ENCODE results near the gene NOTCH4.
"Not testable (repeated sequence)": the region's sequence is repeated elsewhere in the genome, so short reads cannot be mapped to it uniquely, and the experiment has no call there.

NOTCH4 gene

DNA sequence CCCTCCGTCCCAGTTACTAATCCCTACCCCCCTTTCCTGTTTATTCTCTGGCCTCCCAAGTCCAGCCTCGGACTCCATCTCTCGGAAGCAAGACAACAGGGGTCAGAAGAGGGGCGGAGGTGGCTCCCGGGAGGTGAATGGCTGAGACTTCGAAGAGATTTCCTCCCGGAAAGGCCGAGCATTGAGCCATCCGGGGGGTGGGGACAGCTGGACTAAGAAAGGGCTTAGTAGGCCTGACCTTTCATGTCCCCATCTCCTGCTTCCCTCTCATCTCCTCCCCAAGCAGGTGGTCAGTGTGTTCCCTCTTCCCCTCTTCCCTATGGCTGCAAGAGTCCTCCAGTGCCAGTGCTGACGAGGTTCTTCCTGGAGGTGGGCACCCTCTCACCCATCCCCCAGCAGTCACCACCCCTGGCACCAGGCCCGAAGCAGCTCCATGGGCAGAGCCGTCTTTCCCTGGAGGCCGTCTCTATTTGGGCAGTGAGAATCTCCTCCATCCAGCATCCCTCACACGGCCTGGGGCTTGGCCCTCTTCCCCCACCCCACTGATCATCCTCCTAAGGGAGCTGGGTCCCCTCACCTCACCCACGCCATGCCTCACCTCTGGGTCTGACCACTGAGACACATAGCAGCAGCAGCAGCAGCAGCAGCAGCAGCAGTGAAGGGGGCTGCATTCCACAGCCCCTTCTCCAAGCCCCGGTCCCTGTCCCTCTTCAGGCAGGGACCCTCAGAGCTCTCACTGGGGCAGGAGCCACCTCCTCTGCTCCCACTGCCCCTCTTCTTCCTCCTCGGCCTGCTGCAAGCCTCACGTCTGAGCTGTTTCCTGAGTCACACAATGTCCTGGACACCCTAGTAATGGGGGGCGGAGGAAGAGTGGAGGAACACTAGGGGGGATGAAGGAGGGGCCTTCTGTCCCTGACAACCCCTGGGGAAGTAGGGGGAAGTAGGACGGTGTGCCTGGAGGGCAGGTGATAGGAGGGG is at the start of gene NOTCH4:
Gene NOTCH4 (minus strand): TSS at position 810 of the 978 bp plus-strand sequence. CDS start 139 bp downstream, at position 671.
- no peak for DNase-seq

DNA sequence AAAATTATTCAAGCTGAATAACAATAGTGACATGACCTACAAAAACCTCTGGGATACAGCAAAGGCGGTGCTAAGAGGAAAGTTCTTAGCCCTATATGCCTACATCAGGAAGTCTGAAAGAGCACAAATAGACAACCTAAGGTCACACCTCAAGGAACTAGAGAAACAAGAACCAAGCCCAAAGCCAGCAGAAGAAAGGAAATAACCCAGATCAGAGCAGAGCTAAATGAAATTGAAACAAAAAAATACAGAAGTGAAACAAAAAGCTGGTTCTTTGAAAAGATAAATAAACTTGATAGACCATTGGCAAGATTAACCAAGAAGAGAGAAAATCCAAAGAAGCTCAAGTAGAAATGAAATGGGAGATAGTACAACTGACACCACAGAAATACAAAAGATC is 47.6 kb upstream of the NOTCH4 start:
- DNase-seq: peak; percentile 78

DNA sequence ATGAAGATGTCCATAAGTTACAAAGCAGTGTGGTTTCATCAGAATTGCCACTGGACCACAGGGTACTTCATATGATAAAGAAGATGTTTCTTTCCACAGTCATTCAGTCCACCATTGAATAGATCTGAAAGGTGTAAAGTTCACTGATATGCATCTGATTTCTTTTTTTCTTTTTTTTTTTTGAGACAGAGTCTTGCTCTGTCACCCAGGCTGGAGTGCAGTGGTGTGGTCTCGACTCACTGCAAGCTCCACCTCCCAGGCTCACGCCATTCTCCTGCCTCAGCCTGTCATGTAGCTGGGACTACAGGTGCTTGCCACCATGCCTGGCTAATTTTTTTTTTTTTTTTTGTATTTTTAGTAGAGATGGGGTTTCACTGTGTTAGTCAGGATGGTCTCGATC is 44.6 kb upstream of the NOTCH4 start:
- DNase-seq: not testable (repeated sequence)

DNA sequence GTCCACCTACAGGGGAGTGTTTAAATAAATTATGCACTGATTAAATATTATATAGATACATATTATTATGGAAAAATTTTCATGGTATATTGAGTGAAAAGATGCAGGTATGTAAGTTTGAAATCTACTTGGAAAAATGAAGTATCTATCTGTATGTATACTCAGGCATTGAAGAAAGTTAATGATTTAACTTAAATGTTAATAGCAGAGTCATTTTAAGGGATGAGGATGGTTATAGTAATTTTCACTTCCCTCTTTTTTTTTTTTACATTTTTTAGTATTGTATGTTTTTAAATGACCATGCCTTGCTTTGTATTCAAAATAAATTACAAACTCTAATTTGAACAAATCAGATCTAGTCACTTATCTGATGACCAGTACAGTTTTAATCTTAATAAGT is 43.2 kb upstream of the NOTCH4 start:
- DNase-seq: no peak

DNA sequence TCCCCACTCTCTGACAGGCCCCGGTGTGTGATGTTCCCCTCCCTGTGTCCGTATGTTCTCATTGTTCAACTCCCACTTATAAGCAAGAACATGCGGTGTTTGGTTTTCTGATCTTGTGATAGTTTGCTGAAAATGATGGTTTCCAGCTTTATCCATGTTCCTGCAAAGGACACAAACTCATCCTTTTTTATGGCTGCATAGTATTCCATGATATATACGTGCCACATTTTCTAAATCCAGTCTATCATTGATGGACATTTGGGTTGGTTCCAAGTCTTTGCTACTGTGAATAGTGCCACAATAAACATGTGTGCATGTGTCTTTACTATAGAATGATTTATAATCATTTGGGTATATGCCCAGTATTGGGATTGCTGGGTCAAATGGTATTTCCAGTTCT is 33.4 kb upstream of the NOTCH4 start:
- DNase-seq: not testable (repeated sequence)

DNA sequence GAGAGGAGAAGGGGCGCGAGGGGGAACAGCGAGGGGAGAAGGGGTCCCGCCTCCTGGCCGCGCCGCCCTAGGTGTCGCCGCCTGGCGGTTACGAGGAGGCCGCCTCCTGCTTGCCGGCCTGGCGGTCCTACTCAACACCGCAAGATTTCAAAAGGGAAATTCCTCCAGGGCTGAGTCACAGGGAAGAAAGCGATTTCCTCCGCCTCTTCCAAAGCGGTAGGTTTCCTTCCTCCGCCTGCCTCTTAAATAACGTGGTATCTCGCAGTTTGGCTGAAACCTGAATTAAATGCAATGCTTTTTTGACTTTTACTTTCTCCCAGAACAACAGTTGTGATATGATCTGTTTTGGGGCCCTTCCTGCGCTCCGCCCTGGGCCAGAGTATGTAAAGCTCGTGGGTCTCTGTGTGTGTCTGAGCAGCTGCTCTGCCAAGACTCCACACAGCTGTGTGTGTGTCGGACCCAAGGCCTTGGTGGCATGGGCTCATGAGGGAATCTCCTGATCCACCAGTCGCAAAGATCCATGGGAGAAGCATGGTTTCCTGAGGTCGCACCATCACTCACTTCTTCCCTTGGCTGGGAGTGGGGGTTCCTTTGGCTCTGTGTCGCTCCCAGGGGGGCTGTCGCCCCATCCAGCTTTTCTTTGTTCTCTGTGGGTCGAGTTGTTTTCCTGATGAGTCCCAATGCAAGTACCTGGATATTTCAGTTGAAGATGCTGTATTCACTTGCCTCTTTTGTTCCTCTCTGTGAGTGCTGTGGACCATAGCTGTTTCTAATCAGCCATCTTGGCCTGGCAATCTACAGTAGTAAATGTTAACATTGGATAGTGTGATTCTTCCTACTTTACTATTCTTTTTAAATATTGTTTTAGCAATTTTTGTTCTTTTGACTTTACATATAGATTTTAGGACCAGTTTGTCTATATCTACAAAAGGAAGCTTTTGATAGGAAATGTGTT is 31.6 kb upstream of the NOTCH4 start:
- peak; percentile 93 for DNase-seq

DNA sequence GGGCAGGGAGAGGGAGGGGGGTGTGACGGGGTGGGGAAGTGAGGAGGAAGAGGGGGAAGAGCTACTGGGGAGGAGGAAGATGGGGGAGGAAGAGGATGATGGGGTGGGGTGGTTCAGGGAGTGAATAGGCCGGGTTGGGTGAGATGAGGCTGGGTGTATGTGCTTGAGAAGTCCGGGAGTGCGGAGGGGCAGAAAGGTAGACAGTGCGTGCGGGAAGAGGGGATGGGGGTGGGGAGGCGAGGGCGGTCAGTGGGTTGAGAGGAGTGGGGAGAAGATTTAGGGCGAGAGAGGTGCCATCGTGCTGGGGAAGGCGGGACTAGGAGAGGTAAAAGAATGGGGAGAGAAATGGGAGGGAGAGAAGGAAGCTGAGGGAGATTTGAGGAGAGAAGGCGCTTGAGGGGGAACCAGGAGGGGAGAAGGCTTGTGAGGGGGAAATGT is 30.9 kb upstream of the NOTCH4 start:
- DNase-seq: no peak

DNA sequence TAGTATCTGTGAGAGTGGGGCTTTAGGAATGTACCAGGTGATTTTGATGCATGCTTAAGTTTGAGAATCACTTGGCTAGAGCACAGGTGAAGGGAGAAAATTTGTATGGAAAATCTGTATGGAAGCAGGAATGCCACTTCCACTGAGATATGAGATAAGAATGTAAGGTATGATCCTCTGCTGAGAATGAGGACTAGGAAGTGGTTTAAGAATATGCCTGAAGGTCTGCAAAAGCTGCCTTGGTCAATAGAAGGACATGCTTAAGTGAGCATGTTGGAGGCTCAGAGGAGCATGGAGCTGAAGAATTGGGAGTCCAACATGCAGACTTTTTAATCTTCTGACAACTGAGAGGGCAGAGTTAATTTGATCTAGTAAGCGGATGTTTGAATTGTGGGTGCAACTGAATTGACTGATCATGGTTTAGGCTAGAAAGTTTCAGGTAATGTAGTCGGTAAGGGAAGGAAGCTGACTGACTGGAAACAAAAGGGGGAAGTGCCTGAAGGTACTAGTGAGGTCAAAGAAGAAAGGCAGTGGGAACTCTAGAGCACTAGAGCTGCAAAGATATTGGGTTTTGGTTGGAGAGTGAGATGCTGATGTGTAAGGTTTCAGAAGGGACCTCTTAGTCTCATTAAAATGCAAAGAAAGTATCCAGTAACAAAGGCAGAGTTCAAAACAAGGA is 28.6 kb upstream of the NOTCH4 start:
- no peak for DNase-seq

DNA sequence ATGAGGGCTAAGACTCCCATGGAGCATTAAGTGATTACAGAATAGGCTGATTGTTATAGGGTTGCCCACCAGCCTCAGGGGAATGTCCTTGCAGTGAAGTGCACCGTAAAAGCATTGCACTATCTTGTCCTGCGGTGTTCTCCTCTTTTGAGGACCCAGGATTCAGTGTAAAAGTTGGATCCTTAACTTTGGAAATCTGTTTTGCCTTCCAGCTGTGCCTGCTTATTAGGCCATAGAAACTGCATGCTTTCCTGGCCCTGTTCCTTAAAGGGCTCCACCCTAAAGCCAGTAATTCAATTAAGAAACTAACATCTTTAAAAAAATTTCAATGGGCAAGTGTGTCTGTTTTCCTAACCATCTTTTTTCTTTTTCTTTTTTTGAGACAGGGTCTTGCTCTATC is 25.4 kb upstream of the NOTCH4 start:
- no peak for DNase-seq

DNA sequence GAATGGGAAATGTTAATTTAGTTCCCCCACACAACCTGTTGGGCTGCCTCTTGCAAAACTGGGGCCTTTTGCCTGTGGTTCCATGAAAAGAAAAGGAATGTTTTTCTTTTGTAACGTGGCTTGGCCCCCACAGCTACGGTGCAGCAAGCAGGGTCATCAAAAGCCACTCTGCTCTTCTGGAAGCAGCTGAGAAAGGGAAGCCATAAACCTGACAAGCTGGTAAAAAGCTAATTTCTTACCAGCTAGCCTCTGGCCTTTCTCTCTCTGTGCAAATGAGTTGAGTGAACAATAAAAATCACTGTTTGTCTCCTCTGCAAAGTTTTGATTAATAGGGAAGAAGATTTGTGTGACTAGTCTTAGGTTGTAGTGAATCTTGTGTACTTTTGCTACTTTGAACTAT is 23.5 kb upstream of the NOTCH4 start:
- no peak for DNase-seq

DNA sequence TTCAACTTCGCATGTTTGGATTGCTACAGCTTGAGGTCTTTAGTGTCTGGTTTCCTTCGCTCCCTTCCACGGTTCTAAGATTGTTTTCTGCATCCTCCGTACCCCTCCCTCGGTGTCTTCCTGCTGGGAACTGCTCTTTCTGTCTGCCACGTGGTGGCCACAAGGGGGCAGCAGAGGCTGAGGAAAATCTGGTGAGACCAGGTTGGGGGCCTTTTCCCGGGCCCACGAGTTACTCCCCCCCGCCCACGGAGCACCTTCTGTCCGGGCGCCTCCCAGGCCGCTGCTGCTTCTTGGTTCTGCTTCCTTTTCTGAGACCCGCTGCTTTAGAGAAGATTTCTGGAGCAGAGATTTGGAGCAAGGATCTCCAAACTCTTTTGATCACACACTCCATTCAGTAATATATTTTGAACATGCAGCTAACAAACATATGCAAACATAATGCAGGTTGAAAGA is 21.1 kb upstream of the NOTCH4 start:
- peak; percentile 68 for DNase-seq

DNA sequence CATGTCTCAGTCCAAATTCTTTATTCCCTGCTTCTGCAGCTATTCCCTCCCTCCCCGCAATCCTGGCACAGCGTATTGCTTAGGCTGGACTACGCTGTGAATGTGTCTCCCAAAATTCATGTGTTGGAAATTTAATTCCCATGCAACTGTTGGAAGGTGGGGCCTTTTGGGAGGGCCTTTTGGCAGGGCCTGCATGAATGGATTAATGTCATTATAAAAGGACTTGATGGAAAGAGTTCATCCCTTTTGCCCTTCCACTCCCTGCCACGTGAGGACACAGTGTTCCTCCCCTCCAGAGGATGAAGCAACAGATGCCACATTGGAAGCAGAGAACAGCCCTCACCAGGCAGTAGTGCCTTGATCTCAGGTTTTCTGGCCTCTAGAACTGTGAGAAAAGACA is 20.4 kb upstream of the NOTCH4 start:
- no peak for DNase-seq

DNA sequence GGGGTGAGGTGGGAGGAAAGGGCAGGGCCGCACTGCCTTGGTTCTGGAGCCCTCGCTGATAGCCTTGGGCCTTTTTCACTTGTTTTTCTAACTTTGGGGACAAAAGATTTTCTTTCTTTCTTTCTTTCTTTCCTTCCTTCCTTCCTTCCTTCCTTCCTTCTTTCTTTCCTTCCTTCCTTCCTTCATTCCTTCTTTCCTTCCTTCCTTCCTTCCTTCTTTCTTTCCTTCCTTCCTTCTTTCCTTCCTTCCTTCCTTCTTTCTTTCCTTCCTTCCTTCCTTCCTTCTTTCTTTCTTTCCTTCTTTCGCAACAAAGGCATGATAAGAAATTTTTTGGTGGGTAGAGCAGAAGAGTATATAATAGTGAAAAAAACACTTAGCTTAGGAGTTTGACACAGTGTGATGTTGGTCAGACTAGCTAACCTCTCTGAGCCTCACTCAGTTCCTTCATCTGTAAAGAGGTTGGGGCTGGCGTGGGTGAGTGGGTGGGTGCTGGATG is 18.5 kb upstream of the NOTCH4 start:
- not testable (repeated sequence) for DNase-seq

DNA sequence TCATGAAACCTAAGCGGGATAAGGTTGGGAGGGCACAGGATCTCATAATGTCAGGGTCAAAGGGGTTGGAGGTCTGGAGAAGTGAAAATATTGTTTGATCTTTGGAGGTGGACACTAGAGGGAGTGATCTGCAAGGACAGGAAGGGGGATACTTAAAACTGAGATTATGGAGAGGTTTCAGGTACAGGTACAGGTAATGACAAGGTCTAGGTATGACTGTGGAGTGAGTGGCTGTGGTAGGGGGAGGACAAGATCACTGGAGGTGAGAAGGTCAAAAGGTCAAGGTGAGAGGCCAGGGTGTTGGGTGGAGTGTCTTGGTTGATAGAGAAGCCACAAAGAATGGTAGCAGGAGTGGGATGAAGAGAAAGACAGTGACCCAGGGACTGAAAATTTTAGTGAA is 16.8 kb upstream of the NOTCH4 start:
- DNase-seq: no peak

DNA sequence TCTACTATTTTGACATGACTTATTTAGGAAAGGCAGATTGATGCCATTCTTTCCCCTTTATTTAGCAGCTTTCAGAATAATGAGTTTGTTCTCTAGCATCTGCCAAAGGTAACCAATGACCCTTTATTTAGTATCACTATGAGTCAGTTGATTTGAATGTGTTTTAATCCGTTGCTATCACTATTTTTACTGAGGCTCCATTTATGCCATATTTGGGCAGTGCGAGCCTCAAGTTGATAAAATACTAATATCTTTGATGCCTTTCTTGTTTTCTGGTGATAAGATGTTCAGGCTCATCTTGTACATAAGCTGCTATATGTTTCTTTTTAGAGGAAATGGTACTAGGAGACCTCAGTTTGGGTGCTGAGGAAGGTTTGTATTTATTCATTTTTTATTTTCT is 15.6 kb upstream of the NOTCH4 start:
- DNase-seq: no peak

DNA sequence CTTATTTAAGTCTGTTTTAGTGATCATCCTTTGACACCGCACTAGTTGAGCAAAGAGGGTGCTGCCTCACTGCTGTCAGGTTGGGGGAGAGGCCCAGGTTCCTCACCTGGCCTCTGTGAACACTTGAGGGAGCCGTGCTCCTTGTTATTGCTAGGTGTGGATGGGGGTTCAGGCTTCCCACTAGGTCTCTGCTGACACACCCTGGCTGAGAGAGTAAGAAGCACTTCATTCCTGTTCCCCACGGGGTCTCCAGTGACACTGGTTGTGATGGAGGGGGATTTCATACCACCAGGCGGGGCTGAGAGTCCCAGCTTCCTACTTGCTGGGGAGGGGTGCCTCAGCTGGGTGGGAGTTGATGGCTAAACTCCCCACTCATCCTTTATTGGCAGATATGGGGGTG is 11.1 kb upstream of the NOTCH4 start:
- no peak for DNase-seq

DNA sequence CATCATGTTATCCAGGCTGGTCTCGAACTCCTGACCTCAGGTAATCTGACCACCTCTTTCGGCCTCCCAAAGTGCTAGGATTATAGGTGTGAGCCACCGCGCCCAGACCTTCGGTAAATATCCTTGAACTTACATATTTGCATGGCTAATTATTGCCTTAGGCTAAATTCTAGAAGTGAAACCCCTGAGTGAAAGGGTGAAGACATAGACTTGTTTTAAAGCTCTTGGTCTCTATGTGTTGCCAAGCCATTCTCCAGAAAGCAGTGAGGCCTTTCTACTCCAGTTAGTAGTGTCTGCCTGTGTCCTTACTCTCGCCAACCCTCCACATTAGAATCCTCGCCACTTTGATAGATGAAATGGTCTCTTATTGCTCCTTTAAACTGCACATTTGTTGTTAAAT is 2.6 kb upstream of the NOTCH4 start:
- no peak for DNase-seq

DNA sequence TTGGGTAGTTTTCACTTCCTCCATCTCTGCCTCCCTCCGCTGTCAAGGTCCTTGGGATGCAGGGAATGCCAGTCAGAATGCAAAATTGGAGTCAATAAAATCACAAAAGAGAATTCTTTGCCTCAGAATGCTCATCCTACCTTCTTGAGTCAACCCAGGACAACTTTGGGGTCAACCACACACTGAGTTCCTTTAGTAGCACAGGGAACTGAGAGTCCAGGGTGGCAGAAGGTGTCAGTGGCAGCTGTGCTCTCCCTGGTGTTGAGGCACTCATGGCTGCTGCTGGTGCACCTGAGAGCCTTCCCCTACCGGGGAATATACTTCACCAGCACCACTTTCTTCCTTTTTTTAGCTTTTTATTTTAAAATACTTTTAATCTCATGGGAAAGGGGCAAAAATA is 829 bp upstream of the NOTCH4 start:
- DNase-seq: no peak

DNA sequence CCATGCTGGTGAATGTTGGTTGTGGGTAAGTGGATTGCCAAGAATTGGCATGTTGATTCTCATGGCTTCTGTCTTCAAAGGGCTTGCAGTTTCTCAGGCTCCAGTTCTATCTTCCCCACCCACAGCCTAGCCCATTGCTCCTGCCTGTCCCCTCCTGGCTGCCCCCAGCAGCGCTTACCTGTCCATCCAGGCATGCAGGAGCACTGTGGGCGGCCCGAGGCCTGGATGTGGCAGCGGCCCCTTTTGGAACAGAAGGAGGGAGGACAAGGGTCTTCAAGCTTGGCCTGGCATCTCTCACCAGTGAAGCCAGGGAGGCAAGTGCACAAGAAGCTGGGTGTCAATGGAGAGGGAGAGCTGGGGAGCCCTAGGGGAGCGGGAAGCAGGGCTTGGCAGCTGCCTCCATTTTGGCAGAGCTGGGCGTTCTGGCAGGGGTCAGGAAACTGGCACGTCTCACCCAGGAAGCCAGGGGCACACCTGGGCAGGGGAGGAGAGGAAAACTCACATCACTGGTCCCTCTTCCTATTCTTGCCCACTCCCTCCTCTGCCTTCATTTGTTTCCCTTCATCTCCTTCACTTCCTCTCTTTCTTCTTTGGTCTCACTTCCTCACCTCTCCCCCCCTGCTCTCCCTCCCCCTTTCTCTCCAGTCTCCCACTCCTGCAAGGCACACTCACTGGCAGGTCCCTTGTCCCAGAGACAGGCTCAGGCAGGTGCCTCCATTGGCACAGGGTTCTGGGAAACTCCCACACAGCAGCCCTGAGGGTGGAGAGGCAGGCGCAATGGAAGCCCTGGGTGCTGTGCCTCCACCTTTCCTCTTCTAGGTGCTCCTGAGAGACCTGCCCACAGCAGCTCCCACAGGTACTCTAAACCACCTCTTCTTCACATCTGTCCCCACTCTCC is 1.3 kb downstream of the NOTCH4 start:
- DNase-seq: no peak

DNA sequence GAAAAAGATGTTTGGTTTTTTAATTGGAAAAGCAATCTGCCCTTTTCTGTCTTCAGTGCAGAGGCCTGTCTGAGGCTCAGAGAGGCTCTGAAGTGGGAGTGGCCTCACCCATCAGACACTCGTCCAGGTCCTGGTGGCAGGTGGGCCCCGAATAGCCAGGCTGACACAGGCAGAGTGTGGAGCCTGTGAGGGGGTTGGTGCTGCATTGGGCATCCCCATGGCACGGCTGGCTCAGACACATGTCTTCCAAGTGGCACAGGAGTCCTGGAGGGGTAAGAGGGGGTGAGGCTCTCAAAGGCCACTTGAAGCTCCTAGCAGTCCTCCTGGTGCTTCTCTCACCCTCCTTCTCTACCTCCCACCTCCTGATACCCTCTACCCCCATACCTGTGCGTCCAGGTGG is 3.8 kb downstream of the NOTCH4 start:
- DNase-seq: no peak

DNA sequence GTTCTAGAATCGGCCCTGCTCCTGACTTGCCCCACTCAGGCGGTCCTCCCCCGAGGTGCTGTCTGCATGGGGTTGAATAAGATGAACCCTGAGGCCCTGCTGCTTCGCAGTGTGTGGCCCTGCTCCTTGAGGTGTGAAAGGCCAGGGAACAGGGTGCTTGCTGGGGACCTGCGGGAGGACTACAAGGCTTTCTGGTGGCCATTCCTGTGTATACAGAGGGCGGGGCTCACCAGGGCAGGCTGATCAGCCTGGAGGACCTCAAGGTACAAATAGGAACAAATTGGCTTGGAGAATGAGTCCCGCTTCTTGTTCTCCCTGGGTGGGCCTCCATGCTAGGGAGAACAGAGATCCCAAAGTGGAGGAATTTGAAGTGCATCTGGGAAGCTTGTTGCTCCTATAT is 5.7 kb downstream of the NOTCH4 start:
- DNase-seq: no peak

DNA sequence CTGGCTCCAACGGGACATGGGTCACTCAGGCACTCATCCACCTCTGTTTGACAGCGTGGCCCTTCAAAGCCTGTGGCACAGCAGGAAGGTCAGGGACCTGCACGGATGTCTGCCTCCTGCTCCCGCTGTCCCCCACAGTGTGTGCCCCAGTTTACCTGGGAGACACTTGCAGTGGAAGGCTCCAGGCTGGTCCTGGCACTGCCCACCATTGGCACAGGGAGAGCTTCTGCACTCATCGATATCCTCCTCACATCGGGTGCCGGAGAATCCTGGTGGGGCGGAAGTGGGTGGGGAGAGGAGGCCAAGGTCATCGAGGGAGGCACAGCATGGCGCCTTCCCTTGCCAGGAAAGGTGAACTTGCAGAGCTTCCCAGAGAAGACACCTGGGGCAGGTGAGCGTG is 6.9 kb downstream of the NOTCH4 start:
- DNase-seq: no peak
